HEK293 (cell line): Measurements from ENCODE around the gene IPCEF1.

ENCODE experiments used
- ZNF23 ChIP-seq: fragments of 450-650 bp; formaldehyde crosslinking; IDR thresholded peaks from 2 replicates; pipeline ENCODE4 v1.5.1; 2016; ENCODE audit warnings: missing biosample characterization, missing genetic modification characterization, borderline replicate concordance
- ZNF549 ChIP-seq: fragments of 450-650 bp; IDR thresholded peaks from 2 replicates; pipeline ENCODE4 v1.5.1; 2018; ENCODE audit warnings: missing biosample characterization, missing genetic modification characterization, mild to moderate bottlenecking, inconsistent platforms, moderate library complexity
- ZNF629 ChIP-seq: fragments of 450-650 bp; formaldehyde crosslinking; IDR thresholded peaks from 2 replicates; pipeline ENCODE4 v1.5.1; 2017; ENCODE audit warnings: missing biosample characterization, missing genetic modification characterization
- TF ChIP-seq, protein P1 (sequence below): fragments of 450-650 bp; formaldehyde crosslinking; IDR thresholded peaks from 2 replicates; pipeline ENCODE4 v1.5.1; 2016; ENCODE audit warnings: missing biosample characterization, missing genetic modification characterization, borderline replicate concordance
- TF ChIP-seq, protein P2 (sequence below): fragments of 450-650 bp; formaldehyde crosslinking; IDR thresholded peaks from 2 replicates; pipeline ENCODE4 v1.5.1; 2016; ENCODE audit warnings: missing biosample characterization, missing genetic modification characterization, low read depth
- TF ChIP-seq, protein P3 (sequence below): fragments of 450-650 bp; formaldehyde crosslinking; IDR thresholded peaks from 2 replicates; pipeline ENCODE4 v1.5.1; 2016; ENCODE audit warnings: missing biosample characterization, missing genetic modification characterization

DNA sequence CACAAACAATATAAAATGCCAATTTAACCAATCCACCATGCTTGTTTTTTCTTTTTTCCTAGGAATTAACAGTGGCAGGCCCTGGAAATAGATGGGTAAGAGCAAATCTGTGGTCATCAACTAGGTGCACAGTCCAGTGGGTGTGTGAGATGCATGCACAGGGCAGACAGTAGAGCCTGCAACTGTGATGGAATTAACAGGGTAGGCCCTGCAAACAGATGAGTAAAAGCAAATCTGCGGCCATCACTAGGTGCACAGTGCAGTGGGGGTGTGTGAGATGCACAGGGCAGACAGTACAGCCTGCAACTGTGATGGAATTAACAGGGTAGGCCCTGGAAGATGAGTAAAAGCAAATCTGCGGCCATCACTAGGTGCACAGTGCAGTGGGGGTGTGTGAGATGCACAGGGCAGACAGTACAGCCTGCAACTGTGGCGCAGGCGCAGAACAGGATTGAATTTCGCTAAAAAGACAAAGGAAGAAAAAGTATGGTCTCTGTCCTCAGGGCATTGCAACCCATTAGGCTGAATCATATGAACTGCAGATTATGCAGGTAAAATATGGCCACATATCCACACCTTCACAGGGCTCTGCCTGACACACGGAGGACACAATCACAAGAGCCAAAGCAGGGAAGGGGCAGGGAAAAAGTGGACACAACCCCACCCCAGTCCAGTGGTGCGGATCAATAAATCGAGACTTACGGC is 41.0 kb upstream of the IPCEF1 start:
- no peak for TF ChIP-seq ZNF23 (tag by site-specific recombination)
- TF ChIP-seq ZNF549 (tag by site-specific recombination) = no peak
- TF ChIP-seq, protein P1, sequence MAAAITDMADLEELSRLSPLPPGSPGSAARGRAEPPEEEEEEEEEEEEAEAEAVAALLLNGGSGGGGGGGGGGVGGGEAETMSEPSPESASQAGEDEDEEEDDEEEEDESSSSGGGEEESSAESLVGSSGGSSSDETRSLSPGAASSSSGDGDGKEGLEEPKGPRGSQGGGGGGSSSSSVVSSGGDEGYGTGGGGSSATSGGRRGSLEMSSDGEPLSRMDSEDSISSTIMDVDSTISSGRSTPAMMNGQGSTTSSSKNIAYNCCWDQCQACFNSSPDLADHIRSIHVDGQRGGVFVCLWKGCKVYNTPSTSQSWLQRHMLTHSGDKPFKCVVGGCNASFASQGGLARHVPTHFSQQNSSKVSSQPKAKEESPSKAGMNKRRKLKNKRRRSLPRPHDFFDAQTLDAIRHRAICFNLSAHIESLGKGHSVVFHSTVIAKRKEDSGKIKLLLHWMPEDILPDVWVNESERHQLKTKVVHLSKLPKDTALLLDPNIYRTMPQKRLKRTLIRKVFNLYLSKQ (tag by site-specific recombination) = no peak
- TF ChIP-seq ZNF629 (tag by site-specific recombination) = no peak
- TF ChIP-seq, protein P2, sequence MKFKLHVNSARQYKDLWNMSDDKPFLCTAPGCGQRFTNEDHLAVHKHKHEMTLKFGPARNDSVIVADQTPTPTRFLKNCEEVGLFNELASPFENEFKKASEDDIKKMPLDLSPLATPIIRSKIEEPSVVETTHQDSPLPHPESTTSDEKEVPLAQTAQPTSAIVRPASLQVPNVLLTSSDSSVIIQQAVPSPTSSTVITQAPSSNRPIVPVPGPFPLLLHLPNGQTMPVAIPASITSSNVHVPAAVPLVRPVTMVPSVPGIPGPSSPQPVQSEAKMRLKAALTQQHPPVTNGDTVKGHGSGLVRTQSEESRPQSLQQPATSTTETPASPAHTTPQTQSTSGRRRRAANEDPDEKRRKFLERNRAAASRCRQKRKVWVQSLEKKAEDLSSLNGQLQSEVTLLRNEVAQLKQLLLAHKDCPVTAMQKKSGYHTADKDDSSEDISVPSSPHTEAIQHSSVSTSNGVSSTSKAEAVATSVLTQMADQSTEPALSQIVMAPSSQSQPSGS (tag by site-specific recombination) = no peak
- TF ChIP-seq, protein P3, sequence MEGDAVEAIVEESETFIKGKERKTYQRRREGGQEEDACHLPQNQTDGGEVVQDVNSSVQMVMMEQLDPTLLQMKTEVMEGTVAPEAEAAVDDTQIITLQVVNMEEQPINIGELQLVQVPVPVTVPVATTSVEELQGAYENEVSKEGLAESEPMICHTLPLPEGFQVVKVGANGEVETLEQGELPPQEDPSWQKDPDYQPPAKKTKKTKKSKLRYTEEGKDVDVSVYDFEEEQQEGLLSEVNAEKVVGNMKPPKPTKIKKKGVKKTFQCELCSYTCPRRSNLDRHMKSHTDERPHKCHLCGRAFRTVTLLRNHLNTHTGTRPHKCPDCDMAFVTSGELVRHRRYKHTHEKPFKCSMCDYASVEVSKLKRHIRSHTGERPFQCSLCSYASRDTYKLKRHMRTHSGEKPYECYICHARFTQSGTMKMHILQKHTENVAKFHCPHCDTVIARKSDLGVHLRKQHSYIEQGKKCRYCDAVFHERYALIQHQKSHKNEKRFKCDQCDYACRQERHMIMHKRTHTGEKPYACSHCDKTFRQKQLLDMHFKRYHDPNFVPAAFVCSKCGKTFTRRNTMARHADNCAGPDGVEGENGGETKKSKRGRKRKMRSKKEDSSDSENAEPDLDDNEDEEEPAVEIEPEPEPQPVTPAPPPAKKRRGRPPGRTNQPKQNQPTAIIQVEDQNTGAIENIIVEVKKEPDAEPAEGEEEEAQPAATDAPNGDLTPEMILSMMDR (tag by site-specific recombination) = no peak
